GM18508 (cell line): Measurements from ENCODE around the gene FRRS1L.

ENCODE experiments used
- ATAC-seq: cut with Tn5 transposase; IDR thresholded peaks from one replicate; pipeline ENCODE4 v1.9.1; 2021; ENCODE audit warnings: moderate number of reproducible peaks; ENCODE audit not compliant: insufficient read depth, unreplicated experiment

The FRRS1L gene

GRCh38 chr9:109166771-109167601 is at the start of gene FRRS1L:
FRRS1L (minus strand) TSS chr9:109167249; CDS start chr9:109167138, 111 bp downstream.
- ATAC-seq, result no peak

- no peak for ATAC-seq
Observed at GRCh38 chr9:109214414-109214813, 47.4 kb upstream of the FRRS1L start.

GRCh38 chr9:109213285-109214121 is 46.5 kb upstream of the FRRS1L start:
- ATAC-seq, result no peak

- no peak for ATAC-seq
Observed at GRCh38 chr9:109212768-109213167, 45.7 kb upstream of the FRRS1L start.

GRCh38 chr9:109206670-109207069 is 39.6 kb upstream of the FRRS1L start:
- no peak for ATAC-seq

- no peak for ATAC-seq
Observed at GRCh38 chr9:109205526-109205925, 38.5 kb upstream of the FRRS1L start.

- no peak for ATAC-seq
Observed at GRCh38 chr9:109203761-109204360, 36.8 kb upstream of the FRRS1L start.

GRCh38 chr9:109199676-109200075 is 32.6 kb upstream of the FRRS1L start:
- ATAC-seq, result no peak

- no peak for ATAC-seq
Observed at GRCh38 chr9:109198736-109199382, 31.8 kb upstream of the FRRS1L start.

GRCh38 chr9:109193974-109194556 is 27.0 kb upstream of the FRRS1L start:
- ATAC-seq, result no peak

- ATAC-seq, result no peak
Observed at GRCh38 chr9:109192732-109193361, 25.8 kb upstream of the FRRS1L start.

- ATAC-seq, result no peak
Observed at GRCh38 chr9:109191746-109192145, 24.7 kb upstream of the FRRS1L start.

- no peak for ATAC-seq
Observed at GRCh38 chr9:109190151-109190550, 23.1 kb upstream of the FRRS1L start.

GRCh38 chr9:109186857-109187520 is 19.9 kb upstream of the FRRS1L start:
- ATAC-seq, result no peak

GRCh38 chr9:109182940-109183798 is 16.1 kb upstream of the FRRS1L start:
- no peak for ATAC-seq

- no peak for ATAC-seq
Observed at GRCh38 chr9:109182550-109182939, 15.5 kb upstream of the FRRS1L start.

GRCh38 chr9:109181284-109181683 is 14.2 kb upstream of the FRRS1L start:
- ATAC-seq, result peak; percentile 44

- no peak for ATAC-seq
Observed at GRCh38 chr9:109179801-109180523, 12.9 kb upstream of the FRRS1L start.
